GM08714 (cell line): ENCODE results near the gene PCDHB7.
"Not testable (repeated sequence)": the region's sequence is repeated elsewhere in the genome, so short reads cannot be mapped to it uniquely, and the experiment has no call there.

Experiments used
- H3K4me3 ChIP-seq: fragments of 200-500 bp; sonication (Bioruptor generic); 2 replicates; pipeline ENCODE4 v1.5.1; 2014; ENCODE audit warnings: mild to moderate bottlenecking, low read length, inconsistent platforms
- ZNF274 ChIP-seq: IDR thresholded peaks from 2 replicates; pipeline ENCODE4 v1.6.1; 2012; ENCODE audit warnings: mild to moderate bottlenecking, low read depth, low read length

PCDHB7 gene

GRCh38 chr5:141172381-141173204 lies at the start of gene PCDHB7:
Gene PCDHB7, plus strand, starts transcription at chr5:141172644. Its CDS starts 192 bp downstream, at chr5:141172836.
- no peak for TF ChIP-seq ZNF274
- no peak within 1 kb of the TSS for H3K4me3 ChIP-seq

GRCh38 chr5:141123396-141124135 lies 48.9 kb upstream of the PCDHB7 start:
- H3K4me3 ChIP-seq, result not testable (repeated sequence)

DNA sequence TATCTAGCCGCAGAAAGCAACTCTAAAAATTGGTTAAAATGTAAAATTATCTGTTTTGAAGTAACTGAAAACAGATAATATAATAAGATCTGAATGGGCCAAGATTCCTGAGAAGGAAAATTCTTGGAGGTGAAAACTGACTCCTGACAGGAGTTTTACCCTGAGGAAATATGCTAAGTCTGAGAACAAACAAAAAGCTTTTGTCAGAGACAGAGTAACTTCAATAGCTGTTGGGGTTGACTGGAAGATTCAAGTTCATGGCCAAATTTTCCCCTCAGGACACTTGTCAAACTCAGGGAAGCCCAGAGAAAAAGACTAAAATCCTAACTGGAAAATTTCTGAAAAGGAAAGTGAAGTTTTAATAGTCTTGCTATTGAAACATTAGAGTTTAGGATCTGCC lies 45.1 kb upstream of the PCDHB7 start:
- no peak overlapping the region for H3K4me3 ChIP-seq
- TF ChIP-seq ZNF274, result no peak

DNA sequence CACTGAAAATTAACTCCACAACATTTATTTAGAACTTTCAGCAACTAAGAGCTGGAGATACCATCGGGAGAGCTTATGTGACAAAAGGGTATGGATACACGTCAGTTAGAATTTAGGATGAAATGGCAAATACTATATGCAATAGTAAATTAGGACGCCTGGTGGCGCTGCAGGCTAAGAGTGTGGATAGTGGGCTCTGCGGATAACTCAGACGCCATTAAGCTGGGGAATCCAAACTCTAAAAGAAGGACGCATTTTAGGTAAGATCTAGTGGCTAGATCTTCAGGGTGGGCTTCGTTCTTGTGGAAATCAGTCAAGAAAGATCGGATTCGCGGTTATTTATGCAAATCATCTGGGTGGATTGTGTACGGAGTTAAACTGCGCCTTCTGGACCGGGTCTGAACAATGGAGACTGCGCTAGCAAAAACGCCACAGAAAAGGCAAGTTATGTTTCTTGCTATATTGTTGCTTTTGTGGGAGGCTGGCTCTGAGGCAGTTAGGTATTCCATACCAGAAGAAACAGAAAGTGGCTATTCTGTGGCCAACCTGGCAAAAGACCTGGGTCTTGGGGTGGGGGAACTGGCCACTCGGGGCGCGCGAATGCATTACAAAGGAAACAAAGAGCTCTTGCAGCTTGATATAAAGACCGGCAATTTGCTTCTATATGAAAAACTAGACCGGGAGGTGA lies 37.3 kb upstream of the PCDHB7 start, which contains the start of gene PCDHB5:
PCDHB5 (plus strand) TSS at position 177 of the 688 bp plus-strand sequence; CDS start at position 406, 229 bp downstream.
- TF ChIP-seq ZNF274, result no peak
- no peak within 1 kb of the TSS for H3K4me3 ChIP-seq

GRCh38 chr5:141135718-141136266 lies 36.7 kb upstream of the PCDHB7 start:
- H3K4me3 ChIP-seq, result no peak overlapping the region
- no peak for TF ChIP-seq ZNF274

DNA sequence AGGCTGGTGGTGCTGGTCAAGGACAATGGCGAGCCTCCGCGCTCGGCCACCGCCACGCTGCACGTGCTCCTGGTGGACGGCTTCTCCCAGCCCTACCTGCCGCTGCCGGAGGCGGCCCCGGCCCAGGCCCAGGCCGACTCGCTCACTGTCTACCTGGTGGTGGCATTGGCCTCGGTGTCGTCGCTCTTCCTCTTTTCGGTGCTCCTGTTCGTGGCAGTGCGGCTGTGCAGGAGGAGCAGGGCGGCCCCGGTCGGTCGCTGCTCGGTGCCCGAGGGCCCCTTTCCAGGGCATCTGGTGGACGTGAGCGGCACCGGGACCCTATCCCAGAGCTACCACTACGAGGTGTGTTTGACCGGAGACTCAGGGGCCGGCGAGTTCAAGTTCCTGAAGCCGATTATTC lies 35.1 kb upstream of the PCDHB7 start:
- H3K4me3 ChIP-seq, result not testable (repeated sequence)

DNA sequence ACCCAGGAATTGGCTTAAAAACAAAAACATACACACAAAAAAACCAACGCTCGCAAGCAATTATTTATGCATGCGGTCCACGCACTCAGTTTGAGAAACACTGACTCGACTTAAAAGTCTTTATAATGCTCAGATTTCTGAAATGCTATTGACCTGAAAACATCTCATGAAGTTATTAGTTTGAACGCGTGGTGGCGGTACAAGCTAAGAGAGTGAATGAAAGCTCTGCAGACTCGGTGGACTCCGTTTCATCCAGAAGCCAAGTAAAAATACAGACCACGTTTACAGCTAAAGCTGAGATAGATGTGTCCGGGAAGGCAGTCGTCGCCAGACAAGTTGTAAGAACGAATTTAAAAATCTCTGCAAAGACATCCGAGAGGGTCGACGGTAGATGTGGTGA lies 22.6 kb upstream of the PCDHB7 start, which contains the start of gene PCDHB6:
PCDHB6 (plus strand) TSS at position 246 of the 400 bp plus-strand sequence. CDS start 201 bp downstream, outside the sequence.
- no peak for TF ChIP-seq ZNF274

GRCh38 chr5:141150224-141150992 lies 22.0 kb upstream of the PCDHB7 start:
- no peak overlapping the region for H3K4me3 ChIP-seq
- no peak for TF ChIP-seq ZNF274

More for the DNA sequence above, 22.6 kb upstream of the PCDHB7 start, which contains the start of gene PCDHB6:
- H3K4me3 ChIP-seq, result no peak within 1 kb of the TSS

GRCh38 chr5:141150993-141151325 lies 21.5 kb upstream of the PCDHB7 start:
- no peak overlapping the region for H3K4me3 ChIP-seq
- TF ChIP-seq ZNF274, result no peak

DNA sequence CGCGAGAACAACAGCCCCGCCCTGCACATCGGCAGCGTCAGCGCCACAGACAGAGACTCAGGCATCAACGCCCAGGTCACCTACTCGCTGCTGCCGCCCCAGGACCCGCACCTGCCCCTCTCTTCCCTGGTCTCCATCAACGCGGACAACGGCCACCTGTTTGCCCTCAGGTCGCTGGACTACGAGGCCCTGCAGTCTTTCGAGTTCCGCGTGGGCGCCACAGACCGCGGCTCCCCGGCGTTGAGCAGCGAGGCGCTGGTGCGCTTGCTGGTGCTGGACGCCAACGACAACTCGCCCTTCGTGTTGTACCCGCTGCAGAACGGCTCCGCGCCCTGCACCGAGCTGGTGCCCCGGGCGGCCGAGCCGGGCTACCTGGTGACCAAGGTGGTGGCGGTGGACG lies 20.8 kb upstream of the PCDHB7 start:
- not testable (repeated sequence) for H3K4me3 ChIP-seq

DNA sequence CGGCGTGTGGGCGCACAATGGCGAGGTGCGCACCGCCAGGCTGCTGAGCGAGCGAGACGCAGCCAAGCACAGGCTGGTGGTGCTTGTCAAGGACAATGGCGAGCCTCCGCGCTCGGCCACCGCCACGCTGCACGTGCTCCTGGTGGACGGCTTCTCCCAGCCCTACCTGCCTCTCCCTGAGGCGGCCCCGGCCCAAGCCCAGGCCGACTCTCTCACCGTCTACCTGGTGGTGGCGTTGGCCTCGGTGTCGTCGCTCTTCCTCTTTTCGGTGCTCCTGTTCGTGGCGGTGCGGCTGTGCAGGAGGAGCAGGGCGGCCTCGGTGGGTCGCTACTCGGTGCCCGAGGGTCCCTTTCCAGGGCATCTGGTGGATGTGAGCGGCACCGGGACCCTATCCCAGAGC lies 20.3 kb upstream of the PCDHB7 start:
- H3K4me3 ChIP-seq, result not testable (repeated sequence)

- TF ChIP-seq ZNF274, result no peak
- no peak overlapping the region for H3K4me3 ChIP-seq
Measured at GRCh38 chr5:141155540-141156374, 16.7 kb upstream of the PCDHB7 start.

DNA sequence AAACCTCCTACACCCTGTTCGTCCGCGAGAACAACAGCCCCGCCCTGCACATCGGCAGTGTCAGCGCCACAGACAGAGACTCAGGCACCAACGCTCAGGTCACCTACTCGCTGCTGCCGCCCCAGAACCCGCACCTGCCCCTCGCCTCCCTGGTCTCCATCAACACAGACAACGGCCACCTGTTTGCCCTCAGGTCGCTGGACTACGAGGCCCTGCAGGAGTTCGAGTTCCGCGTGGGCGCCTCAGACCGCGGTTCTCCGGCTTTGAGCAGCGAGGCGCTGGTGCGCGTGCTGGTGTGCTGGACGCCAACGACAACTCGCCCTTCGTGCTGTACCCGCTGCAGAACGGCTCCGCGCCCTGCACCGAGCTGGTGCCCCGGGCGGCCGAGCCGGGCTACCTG lies 15.1 kb upstream of the PCDHB7 start:
- not testable (repeated sequence) for H3K4me3 ChIP-seq

- H3K4me3 ChIP-seq, result not testable (repeated sequence)
Measured at GRCh38 chr5:141157901-141158300, 14.5 kb upstream of the PCDHB7 start.

- not testable (repeated sequence) for H3K4me3 ChIP-seq
Measured at GRCh38 chr5:141174291-141175104, 2.1 kb downstream of the PCDHB7 start.
